Stimulated activated CD4-positive, alpha-beta T cell treated with anti-CD3 and anti-CD28 coated beads, TNF-alpha, amount 100 ng/mL, for 1 hour (primary cell): ENCODE data around the gene CA10.

Source experiments
- DNase-seq, 3 donors: peaks; one replicate each; pipeline ENCODE4 v3.0.0-alpha.2; 2020; ENCODE audit warnings: low read depth in 3 of 3, low spot score in 1 of 3

CA10 gene

DNA sequence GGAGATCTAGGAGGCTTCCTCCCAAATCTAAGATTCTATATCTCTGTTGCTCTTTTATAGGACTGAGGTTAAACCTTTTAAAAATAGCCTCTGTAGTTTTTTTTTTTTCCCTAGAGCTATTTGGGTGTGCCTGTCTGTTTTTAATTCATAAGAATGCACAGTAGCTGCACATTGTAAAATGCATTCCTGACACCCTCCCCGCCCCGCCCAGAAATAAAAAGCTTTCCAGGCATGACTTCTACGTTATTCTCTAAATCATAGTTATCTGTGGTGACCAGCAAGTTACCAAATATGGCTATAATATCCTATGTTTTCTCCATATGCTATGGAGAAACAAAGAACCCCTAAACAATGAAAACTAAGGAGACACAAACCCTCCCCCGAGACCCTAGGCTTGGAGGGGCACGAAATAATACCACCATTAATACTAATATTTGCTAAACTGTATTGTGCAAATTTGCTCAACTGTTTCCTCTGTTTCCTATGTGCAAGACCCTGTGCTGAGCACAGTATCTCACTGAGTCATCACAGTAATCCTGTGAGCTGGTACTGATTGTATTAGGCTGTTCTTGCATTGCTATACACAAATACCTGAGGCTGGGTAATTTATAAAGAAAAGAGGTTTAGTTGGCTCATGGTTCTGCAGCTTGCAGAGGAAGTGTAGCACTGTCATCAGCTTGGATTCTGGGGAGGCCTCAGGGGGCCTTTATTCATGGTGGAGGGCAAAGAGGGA lies 388.3 kb downstream of the CA10 start:
- DNase-seq, result no peak

DNA sequence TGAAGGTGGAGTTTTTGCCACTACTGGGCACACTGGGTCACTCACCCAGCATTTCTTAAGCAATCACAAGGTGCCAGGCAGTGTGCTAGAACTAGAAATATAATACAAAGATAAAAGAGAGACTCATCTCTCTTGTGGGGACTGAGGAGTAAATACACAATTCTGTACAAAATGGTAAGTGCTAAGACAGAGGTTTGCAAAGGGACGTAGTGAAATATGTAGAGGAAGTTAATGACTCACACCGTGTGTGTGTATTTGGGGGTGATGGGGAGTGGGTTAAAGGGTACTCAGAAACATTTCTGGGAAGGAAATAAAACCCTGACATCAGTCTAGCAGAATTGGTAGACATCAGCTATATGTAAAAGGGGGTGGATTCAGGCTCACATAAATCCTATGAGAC lies 389.3 kb downstream of the CA10 start:
- DNase-seq, result no peak

DNA sequence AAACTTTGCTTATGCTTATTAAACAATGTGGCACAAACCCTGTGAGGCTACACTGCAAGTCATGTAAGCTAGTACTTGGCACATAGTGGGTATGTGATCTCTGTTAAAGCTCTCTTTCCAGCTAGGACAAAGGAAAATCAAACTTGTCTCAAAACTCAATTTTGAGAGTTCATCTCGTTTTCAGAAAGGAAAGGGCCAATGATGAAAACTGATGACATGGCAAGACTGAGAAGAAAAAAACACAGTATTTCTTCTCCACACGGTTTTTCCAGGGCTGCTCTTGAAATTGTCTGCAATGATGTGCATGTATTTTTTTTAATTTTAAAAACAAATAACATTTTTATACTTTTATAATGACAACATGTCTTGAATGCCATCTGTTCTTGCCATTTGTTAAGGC lies 389.8 kb downstream of the CA10 start:
- DNase-seq, result no peak

GRCh38 chr17:51767287-51767686 lies 391.2 kb downstream of the CA10 start:
- no peak for DNase-seq

DNA sequence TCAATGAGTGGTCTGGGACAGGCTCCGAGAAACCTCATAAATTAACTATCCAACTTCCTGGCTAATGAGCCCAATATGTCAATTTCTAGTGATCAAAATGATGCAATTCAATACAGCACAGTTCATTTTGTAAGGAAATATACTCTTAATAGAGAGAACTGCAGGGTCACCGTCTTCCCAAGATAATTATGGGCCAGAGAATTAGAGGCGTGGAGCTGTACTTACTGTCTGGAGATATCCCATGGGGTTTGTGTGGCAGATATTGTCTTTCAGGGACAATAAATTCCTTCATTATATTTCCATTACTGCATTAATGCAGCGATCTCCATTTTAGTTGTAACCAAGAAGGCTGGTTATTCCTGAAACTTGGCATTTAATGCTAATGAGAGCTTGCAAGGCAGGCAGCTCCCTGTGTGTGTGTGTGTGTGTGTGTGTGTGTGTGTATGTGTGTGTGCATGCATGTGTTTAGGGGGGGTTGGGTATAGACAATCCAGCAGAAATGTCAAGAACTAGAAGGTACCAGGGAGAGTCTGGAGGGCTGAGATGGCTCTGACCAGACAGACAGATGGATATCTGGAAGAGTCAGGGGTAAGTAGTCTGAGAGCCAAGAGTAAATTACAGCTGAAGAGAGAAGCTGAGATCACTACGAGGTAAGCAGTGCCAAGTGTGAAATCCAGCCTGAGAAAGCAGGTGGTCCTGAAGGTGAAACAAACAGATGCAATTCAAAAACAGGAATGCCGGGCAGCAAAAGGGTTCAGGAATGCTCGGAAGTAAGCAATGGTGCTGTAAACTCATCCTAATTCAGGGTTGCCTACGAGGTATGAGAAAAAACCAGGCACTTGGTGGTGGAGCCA lies 393.0 kb downstream of the CA10 start:
- no peak for DNase-seq

- peak in 2 of 3 donors; percentile 3 to 5 for DNase-seq
These were observed 394.0 kb downstream of the CA10 start for GRCh38 chr17:51764387-51764971.

DNA sequence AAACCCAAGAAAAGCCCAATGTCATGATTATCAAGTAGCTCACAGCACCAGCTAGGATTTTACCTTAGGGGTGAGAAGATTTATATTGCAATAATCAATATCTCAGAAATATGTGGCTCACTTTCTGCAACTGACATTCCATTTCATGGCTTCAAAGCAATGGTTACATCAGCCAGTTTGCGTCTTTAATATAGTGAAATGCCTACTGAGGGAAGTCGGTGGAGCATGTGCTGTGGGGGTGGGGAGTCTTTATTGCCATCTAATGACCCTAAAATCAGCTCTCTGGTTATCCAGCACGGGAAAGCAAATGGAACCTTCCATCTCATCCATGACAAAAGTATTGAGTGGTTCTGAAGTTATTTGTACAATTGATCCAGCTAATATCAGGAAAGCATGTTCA lies 395.5 kb downstream of the CA10 start:
- no peak for DNase-seq

- DNase-seq, result no peak
These were observed 397.4 kb downstream of the CA10 start for GRCh38 chr17:51761105-51761504.

GRCh38 chr17:51759260-51759659 lies 399.3 kb downstream of the CA10 start:
- DNase-seq, result no peak

DNA sequence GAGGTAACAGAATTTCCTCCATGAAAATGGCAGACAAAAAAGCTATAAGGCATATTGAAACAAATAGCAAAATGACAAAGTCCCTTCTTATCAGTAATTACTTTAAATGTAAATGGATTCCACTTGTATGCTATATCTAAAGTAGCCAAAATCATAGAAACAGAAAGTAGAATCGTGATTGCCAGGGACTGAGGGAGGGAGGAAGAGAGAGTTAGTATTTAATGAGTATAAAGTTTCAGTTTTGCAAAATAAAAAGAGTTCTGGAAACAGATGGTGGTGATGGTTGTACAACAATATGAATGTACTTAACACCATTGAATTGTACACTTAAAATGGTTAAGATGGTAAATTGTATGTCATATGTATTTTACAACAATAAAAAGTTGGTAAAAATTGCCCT lies 407.4 kb downstream of the CA10 start:
- no peak for DNase-seq

DNA sequence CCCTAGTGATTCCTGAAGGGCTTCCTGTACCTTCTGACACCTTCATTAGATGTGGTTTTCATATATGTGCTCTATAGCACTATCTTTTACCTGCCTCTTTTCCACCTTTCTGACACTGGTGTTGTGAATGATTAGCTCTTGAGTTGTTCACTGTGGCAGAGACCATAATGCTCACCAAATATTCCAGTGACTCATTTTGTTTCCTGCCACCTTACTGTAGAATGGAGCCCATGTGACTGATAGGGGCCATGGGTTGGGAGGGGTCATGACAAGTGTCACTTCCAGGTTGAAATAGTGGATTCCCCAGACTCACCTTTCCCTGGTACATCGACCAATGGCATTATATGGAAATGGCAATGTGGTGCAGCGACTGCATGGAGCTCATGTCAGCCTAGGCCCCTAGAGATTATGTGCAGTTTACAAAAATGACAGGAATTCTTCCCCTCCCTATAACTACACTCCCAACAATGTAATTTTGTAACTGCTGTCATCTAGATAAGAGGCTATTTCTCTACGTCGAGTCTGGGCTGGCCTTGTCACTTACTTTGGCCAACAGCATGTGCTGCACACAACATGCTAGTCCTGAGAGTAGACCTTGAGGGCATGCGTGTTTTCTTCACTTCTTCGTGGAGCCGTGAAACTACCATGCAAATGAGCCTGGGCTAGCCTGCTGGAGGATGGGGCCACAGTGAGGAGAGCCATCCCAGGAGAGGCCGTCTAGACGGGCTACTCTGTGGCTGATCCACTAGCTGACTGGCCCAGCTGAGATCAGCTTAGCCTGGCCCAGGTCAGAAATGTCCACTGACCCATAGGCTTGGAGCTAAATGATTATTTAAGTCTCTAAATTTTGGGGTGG lies 409.5 kb downstream of the CA10 start:
- no peak for DNase-seq

GRCh38 chr17:51746421-51746820 lies 412.1 kb downstream of the CA10 start:
- DNase-seq, result no peak

- DNase-seq, result no peak
These were observed 412.5 kb downstream of the CA10 start for GRCh38 chr17:51745993-51746392.

DNA sequence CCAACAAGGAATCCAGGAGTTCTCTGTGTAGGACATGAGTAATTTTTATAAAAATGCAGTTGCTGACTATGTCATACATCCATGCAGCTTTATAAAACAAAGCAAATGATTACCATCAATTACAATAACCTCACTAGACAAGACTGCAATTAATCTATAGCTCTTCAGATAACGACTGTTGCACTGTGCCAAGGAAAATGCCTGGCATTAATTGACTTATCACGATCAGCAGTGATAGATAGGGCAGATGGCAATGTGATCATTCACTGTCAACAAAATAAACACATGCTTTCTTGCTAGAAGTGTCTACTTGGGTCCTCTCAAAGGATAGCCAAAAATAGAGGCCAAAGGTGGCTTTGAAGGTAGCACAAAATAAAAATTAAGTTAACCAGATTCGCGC lies 415.0 kb downstream of the CA10 start:
- DNase-seq, result no peak

GRCh38 chr17:51742571-51742970 lies 415.9 kb downstream of the CA10 start:
- DNase-seq, result no peak

DNA sequence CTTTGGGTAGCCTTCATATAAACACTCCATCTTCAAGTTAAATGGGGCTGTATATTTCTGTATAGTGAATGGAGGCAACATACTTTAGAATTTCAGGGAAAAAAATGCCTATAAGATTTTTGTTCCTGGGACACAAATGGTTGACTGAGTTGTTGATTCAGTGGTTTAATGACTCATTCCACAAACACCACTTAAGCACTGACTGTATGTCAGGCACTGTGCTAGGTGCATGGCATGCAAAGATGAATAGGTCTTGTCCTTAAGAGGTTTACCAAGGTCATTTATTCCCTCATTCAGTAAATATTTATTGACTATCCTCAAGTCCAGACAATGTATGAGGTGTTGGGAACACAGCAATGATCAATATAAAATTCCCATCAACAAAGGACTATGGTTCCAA lies 417.1 kb downstream of the CA10 start:
- DNase-seq, result no peak

GRCh38 chr17:51740531-51740930 lies 418.0 kb downstream of the CA10 start:
- no peak for DNase-seq

GRCh38 chr17:51739245-51739886 lies 419.1 kb downstream of the CA10 start:
- DNase-seq, result no peak

GRCh38 chr17:51736356-51736755 lies 422.2 kb downstream of the CA10 start:
- no peak for DNase-seq

- DNase-seq, result no peak
These were observed 423.5 kb downstream of the CA10 start for GRCh38 chr17:51734976-51735375.

DNA sequence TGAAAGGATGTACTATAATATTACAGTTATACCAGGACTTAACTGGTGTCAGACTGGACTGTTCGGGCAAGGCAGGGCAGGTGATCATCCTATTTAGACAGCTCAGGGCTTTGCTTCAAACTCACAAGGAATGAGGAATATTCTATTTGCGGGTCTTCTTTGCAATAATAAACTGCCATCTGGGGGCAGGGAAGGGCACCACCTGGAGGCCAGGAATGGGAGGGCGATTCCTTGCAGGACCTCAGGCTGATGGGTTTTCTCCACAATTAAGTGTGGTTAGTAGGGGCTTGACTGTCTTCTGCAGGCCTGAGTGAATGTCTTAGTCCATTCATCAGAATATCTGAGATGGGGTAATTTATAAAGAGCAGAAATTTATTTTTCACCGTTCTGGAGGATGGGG lies 424.1 kb downstream of the CA10 start:
- peak in 1 of 3 donors; percentile 3 for DNase-seq
